DND-41 (cell line): ENCODE measurements around the gene CREBBP.

Source experiments
- EZH2 ChIP-seq: IDR thresholded peaks from 3 replicates; pipeline ENCODE4 v1.6.1; 2012; ENCODE audit warnings: borderline replicate concordance, low read depth, mild to moderate bottlenecking, moderate library complexity, low read length, inconsistent platforms; ENCODE audit not compliant: severe bottlenecking
- TF ChIP-seq, protein P1 (sequence below): IDR thresholded peaks from 2 replicates; pipeline ENCODE4 v1.5.1; 2012; ENCODE audit warnings: borderline replicate concordance, low read length, moderate library complexity, mild to moderate bottlenecking; ENCODE audit not compliant: poor library complexity, severe bottlenecking; ENCODE audit errors: extremely low read depth

DNA sequence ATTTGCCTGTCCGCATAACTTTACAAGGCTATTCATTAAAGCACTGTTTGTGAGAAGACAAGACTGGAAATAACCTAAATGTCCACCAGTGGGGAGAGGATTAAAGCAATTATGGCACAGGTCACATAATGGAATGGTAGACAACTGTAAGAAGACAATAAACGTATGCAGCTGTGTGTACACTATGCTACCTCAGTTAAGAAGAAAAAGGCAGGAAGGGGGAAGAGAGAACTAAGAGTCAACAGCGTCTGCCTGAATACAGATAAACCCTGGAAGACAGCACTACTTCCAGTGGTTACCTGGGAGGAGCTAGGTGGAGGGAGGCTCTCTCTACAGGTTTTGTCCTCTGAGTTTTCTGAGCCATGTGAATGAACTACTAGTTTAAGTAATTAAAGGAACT lies 15.3 kb downstream of the CREBBP start:
- TF ChIP-seq, protein P1, sequence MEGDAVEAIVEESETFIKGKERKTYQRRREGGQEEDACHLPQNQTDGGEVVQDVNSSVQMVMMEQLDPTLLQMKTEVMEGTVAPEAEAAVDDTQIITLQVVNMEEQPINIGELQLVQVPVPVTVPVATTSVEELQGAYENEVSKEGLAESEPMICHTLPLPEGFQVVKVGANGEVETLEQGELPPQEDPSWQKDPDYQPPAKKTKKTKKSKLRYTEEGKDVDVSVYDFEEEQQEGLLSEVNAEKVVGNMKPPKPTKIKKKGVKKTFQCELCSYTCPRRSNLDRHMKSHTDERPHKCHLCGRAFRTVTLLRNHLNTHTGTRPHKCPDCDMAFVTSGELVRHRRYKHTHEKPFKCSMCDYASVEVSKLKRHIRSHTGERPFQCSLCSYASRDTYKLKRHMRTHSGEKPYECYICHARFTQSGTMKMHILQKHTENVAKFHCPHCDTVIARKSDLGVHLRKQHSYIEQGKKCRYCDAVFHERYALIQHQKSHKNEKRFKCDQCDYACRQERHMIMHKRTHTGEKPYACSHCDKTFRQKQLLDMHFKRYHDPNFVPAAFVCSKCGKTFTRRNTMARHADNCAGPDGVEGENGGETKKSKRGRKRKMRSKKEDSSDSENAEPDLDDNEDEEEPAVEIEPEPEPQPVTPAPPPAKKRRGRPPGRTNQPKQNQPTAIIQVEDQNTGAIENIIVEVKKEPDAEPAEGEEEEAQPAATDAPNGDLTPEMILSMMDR = no peak
- no peak for TF ChIP-seq EZH2
